HG03520 (cell line): Measurements from ENCODE around the gene S100A2.
"Not testable (repeated sequence)": the region's sequence is repeated elsewhere in the genome, so short reads cannot be mapped to it uniquely, and the experiment has no call there.

Source experiments
- ATAC-seq: cut with Tn5 transposase; IDR thresholded peaks from one replicate; pipeline ENCODE4 v1.9.1; 2021; ENCODE audit warnings: mild to moderate bottlenecking, moderate library complexity; ENCODE audit not compliant: unreplicated experiment

The S100A2 gene

GRCh38 chr1:153592748-153593147, 27.1 kb upstream of the S100A2 start:
- no peak for ATAC-seq

GRCh38 chr1:153588482-153588881, 22.8 kb upstream of the S100A2 start:
- ATAC-seq, result no peak

- ATAC-seq, result not testable (repeated sequence)
Measured at GRCh38 chr1:153588033-153588432, 22.4 kb upstream of the S100A2 start.

GRCh38 chr1:153587314-153587713, 21.7 kb upstream of the S100A2 start:
- ATAC-seq, result no peak

- ATAC-seq, result no peak
Measured at GRCh38 chr1:153586347-153586746, 20.7 kb upstream of the S100A2 start.

- ATAC-seq, result no peak
Measured at GRCh38 chr1:153585006-153585405, 19.4 kb upstream of the S100A2 start.

- no peak for ATAC-seq
Measured at GRCh38 chr1:153583976-153584375, 18.3 kb upstream of the S100A2 start.

GRCh38 chr1:153583514-153583913, 17.9 kb upstream of the S100A2 start:
- not testable (repeated sequence) for ATAC-seq

GRCh38 chr1:153582836-153583235, 17.2 kb upstream of the S100A2 start:
- not testable (repeated sequence) for ATAC-seq

GRCh38 chr1:153578936-153579335, 13.3 kb upstream of the S100A2 start:
- ATAC-seq, result no peak

- ATAC-seq, result no peak
Measured at GRCh38 chr1:153578490-153578889, 12.8 kb upstream of the S100A2 start.

GRCh38 chr1:153577624-153578051, 12.0 kb upstream of the S100A2 start:
- no peak for ATAC-seq

- ATAC-seq, result no peak
Measured at GRCh38 chr1:153577138-153577537, 11.5 kb upstream of the S100A2 start.

- ATAC-seq, result not testable (repeated sequence)
Measured at GRCh38 chr1:153575497-153575896, 9.9 kb upstream of the S100A2 start.

- not testable (repeated sequence) for ATAC-seq
Measured at GRCh38 chr1:153575081-153575491, 9.4 kb upstream of the S100A2 start.

GRCh38 chr1:153573351-153573750, 7.7 kb upstream of the S100A2 start:
- no peak for ATAC-seq

- no peak for ATAC-seq
Measured at GRCh38 chr1:153572569-153573015, 6.9 kb upstream of the S100A2 start.

GRCh38 chr1:153571706-153572105, 6.1 kb upstream of the S100A2 start:
- no peak for ATAC-seq

- ATAC-seq, result no peak
Measured at GRCh38 chr1:153570874-153571273, 5.2 kb upstream of the S100A2 start.

- ATAC-seq, result no peak
Measured at GRCh38 chr1:153569465-153569864, 3.8 kb upstream of the S100A2 start.

- no peak for ATAC-seq
Measured at GRCh38 chr1:153568367-153569099, 2.9 kb upstream of the S100A2 start.

GRCh38 chr1:153567621-153568366, 2.1 kb upstream of the S100A2 start:
- no peak for ATAC-seq
